VCaP (cell line): ENCODE measurements around the gene CPN2.

Experiments
- H3K27ac ChIP-seq: fragments of 450-650 bp; 2 replicates; pipeline ENCODE4 v1.5.1; 2017
- TF ChIP-seq, protein P1 (sequence below): fragments of 450-650 bp; conservative IDR thresholded peaks from 2 replicates; pipeline ENCODE4 v1.5.1; 2017; ENCODE audit warnings: mild to moderate bottlenecking, moderate library complexity

Gene CPN2

GRCh38 chr3:194301730-194302129 is 49.4 kb downstream of the CPN2 start:
- TF ChIP-seq, protein P1, sequence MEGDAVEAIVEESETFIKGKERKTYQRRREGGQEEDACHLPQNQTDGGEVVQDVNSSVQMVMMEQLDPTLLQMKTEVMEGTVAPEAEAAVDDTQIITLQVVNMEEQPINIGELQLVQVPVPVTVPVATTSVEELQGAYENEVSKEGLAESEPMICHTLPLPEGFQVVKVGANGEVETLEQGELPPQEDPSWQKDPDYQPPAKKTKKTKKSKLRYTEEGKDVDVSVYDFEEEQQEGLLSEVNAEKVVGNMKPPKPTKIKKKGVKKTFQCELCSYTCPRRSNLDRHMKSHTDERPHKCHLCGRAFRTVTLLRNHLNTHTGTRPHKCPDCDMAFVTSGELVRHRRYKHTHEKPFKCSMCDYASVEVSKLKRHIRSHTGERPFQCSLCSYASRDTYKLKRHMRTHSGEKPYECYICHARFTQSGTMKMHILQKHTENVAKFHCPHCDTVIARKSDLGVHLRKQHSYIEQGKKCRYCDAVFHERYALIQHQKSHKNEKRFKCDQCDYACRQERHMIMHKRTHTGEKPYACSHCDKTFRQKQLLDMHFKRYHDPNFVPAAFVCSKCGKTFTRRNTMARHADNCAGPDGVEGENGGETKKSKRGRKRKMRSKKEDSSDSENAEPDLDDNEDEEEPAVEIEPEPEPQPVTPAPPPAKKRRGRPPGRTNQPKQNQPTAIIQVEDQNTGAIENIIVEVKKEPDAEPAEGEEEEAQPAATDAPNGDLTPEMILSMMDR = no peak
- no peak overlapping the region for H3K27ac ChIP-seq

DNA sequence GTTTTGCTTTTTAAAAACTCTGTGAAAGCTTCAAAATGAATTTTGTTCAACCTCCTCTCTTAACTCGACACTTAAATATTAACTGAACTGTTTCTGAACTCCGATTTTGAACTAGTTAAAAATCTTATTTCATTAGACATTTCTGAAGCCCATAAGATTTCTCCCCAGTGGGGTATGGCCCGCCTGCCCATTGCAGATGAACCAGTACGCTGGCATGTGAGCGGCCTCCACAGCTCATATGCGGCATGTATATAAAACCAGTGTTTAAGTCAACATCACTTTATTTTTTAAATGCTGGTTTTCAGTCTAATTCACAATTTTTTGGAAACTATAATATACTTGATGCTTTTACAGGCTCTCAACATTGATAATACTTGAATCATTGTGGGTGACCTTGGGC is 50.2 kb downstream of the CPN2 start:
- TF ChIP-seq, protein P1 = no peak
- no peak overlapping the region for H3K27ac ChIP-seq

DNA sequence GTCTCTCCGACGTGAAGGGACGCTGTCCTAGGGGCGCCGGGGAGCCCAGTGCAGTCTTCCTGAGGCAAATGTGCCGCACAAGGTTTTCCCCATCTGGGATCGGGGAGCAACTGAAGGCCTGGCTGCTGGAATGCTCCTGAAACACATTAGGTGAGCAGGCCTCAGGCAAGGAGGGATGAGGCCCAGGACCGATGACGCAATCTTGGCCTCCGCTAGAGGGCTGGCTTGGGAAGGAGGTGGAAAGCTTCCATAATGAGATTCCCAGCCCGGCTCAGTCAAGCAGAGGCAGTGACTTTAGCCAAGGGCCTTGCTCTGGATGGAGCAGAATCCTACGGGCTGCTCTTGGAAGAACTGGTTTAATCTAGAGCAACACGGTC is 50.8 kb downstream of the CPN2 start:
- TF ChIP-seq, protein P1 = no peak

DNA sequence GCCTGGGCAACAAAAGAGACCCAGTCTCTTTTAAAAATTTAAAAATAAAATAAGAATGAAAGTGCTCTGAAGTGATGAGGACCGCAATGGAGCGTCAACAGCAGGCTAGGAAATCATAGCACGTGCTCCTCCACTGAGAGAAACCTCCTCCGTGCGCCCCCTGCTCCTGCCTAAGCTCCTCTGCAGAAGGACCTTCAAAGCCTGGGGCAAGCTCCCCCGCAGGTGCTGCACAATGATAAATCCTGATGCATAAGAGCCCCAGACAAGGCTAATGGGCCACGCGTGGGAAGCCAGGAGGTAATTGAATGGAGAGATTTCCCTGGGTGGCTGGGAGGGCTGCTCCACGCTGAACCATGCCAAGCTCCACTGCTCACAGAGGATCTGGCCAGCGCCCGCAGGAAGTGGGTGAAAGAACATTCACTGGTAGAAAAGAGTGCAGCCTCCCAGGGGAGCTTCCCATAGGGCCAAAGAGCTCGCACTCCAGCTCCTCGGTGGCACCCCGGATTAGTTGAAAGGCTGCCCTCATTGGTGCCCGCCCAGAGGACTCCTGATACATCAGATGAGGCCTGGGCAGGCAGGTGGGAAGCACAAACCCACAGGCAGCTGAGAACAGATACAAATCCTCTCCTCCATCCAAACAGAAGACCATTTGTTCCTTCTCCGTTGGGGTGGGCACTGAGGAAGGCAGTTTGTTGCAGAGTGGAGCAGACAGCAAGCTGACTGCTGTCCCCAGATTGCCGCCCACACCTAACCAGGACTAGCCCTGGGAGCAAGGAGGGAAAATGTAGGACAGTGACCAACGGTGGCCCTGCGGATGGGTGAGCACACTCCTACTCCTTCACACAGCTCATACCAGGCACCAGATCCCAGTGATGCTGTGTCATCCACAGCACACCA is 52.5 kb downstream of the CPN2 start:
- TF ChIP-seq, protein P1 = no peak
- H3K27ac ChIP-seq = no peak overlapping the region

More for the DNA sequence above, 50.8 kb downstream of the CPN2 start:
- H3K27ac ChIP-seq = no peak overlapping the region

DNA sequence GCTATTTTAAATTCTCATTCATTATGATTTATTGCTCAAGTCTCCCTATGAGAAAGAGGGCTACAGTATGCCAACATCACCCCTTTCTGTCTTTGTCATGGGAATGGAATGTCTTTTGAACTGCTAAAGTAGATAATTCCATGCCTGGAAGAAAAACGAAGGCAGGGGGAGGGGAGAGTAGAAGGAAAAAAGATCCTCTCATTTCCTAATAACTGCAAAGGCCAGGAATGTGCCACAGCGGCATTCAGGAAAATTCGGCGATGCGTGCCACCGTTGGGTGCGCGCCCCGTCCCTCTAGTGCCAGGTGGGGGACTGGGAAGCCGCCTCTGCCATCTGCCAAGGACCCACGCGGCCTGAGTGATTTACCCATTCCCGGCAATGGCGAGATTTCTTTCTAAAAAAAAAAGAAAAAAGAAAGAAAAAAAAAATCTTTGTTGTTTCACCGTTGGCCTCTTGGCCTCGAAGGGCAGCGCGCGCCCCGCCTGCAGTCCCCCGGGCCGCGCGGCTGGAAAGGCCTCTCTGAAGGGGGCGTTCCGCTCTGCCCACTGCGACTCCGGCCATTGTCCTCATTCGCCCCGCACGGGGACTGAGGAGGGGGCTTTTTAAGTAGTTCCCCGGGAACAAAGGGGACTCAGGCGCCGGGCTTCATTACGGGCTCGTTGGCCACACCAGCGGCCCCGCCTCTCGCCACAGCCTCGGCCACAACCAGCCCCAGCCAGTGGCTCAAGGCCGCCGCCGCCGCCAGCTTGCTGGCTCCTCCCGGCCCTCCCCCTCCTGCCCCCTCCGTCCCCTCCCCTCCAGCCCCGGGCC is 54.5 kb downstream of the CPN2 start:
- TF ChIP-seq, protein P1 = no peak
- no peak overlapping the region for H3K27ac ChIP-seq

- TF ChIP-seq, protein P1 = no peak
- no peak overlapping the region for H3K27ac ChIP-seq
Observed at GRCh38 chr3:194294895-194295214, 56.3 kb downstream of the CPN2 start.

DNA sequence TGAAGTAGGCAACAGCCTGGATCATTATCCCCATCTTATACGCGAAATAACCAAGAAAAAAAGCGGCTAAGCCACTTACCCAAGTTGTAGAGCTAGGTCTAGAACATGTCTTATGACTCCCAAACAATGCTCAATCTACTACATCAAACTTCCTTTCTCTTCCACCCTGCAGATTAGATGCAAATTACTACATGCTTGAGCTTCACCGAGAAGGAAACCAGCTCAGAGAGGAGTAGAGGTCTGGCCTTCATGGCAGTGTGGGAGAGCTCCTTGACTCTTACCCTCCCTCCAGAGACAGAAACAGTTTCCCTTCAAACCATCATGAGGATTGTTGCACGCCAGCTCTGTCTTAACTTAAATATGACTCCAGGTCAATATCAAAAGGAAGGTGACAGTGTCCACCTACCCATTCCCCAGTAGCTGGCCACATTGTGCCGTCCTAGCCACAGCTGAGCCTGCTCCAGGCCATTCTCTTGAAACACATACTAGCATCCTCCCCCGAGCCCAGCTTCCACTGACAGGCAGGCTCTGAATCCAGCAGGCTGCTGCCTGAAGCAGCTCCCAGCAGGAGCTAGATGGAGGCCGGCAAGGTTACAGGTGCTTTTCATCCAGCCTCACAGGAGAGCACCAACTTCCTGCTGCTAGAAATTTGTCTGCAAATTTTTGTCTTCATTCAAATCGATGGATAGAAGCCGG is 56.8 kb downstream of the CPN2 start:
- H3K27ac ChIP-seq = no peak overlapping the region
- TF ChIP-seq, protein P1 = no peak
